ENCODE results near the gene IL10RA.

IL10RA gene

GRCh38 chr11:118048472-118049370 lies 62.5 kb downstream of the IL10RA start:
- no peak for DNase-seq

DNA sequence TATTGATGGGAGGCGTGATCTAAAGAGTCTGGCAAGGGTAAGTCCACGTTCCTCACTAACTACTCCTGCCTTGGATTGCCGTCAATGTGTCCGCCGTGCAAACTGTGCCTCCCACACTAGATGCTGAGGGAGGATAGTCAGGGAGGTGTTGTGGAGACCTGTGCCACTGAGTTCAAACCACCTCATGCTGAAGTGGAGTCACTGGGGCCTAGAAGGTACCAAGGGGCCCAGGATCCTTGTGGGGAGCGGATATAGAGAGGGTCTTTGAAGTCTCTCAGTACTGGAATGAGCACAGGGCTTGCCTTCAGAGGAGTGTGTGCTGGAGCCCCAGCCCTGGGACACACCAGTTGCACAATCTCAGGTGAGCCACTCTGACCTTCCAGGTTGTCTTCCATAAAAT lies 63.6 kb downstream of the IL10RA start:
- DNase-seq, result no peak

GRCh38 chr11:118050208-118050891 lies 64.2 kb downstream of the IL10RA start:
- no peak for DNase-seq

Data from C1 segment of cervical spinal cord (tissue), 14 donors.